HG03354 (cell line): ENCODE measurements around the gene LDB2.

Experiments used
- ATAC-seq: cut with Tn5 transposase; IDR thresholded peaks from one replicate; pipeline ENCODE4 v1.9.1; 2021; ENCODE audit warnings: mild to moderate bottlenecking; ENCODE audit not compliant: unreplicated experiment, poor library complexity, severe bottlenecking

Gene LDB2

GRCh38 chr4:16480011-16480410 lies 418.4 kb downstream of the LDB2 start:
- no peak for ATAC-seq

DNA sequence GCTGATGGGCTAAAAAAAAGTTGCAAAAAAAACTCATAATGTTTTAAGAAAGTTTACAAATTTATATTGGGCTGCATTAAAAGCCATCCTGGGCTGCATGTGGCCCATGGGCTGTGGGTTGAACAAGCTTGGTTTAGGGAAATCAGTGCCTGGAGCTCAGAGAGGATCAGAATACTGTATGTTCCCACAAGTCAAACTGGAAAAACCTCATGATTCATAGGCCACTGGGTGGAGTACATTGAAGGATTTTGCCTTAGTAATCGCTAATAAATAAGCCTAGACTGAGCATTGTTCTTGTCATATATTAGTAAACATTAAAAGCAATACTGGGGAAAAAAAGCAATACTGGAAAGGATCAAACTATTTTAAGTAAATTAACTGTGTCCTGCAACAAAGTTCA lies 425.9 kb downstream of the LDB2 start:
- ATAC-seq, result no peak

DNA sequence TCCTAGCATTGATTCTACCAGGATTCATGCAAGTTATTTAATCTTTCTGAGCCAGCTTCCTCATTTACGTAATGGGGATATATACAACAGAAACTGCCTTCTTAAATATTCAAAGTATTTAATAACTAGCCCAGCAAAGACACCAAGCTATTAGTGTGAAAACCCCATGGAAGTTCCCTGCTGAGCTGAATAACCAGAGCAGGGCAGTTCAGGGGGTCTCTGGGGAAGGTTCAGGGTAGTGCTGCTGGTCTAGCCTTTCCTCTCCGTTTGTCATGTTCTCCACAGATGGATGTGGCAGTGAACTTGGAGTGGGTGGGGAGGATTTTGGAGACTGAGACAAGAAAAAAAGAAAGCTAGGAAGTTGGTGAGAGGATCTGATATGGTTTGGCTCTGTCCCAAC lies 431.4 kb downstream of the LDB2 start:
- peak; percentile 45 for ATAC-seq

DNA sequence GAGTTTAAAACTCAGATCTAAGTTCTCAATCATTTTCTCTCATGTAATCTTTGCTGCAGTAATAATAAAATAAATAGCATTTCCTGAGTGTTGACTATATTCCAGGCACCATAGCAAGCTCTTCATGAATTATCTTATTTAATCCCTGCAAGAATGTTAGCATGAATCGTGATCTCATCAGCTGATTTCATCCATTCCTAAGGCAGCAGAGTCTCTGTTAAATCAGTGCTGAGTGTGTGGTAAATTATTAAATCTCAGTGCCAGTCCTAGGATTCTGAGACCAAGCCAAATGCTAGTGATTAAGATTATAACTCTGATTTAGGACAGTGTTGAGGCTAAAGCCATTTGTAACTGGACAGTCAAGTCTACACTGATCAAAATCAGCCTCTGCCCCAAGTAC lies 431.9 kb downstream of the LDB2 start:
- peak; percentile 18 for ATAC-seq

- no peak for ATAC-seq
These were observed 433.8 kb downstream of the LDB2 start for GRCh38 chr4:16464651-16465050.

DNA sequence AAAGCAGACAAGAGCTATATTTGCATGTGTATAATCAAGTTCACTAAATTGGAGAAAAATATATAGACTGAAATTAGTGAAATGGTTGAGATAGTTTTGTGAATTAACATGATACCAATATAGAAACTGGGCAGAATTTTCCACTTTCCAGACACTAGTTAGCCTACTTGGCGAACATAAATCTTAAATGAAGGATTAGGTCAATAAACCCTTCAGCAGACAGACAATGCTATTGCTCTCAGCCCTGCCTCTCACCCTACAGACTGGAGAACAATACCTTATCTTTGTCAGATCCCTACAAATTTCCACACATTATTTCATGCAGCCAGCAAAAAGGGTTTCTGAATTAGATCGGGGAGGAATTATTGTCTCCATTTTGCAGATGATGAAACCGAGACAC lies 435.8 kb downstream of the LDB2 start:
- ATAC-seq, result no peak

GRCh38 chr4:16461362-16461761 lies 437.1 kb downstream of the LDB2 start:
- no peak for ATAC-seq

DNA sequence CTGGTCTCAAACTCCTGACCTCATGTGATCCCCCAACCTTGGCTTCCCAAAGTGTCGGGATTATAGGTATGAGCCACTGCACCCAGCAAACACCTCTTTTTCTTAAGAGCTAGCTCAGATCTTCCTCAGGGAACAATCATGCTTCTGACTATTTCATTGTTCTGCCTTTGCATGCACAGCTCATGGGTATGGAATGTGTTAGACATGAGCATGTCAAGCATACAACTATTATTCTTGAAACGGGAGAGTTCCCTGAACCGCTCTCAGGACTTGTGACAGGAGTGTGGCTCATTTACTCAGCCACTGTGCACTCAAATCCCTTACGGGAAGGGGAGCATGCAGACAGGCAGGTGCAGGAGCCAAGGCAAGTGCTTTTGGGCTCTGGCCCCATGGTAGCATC lies 440.5 kb downstream of the LDB2 start:
- ATAC-seq, result no peak
